SK-N-DZ (cell line): ENCODE data around the gene CKAP2. TPM values are rescaled to one million over a fixed set of nuclear protein-coding genes. Genes with fewer than 3 reads are reported as not detected.
A peak's percentile ranks its signal among the peaks of the same experiment; 100 is the strongest.
"Not testable (repeated sequence)": the region's sequence is repeated elsewhere in the genome, so short reads cannot be mapped to it uniquely, and the experiment has no call there.

Source experiments
- DNase-seq: peaks from one replicate; pipeline ENCODE4 v3.0.0-alpha.2; 2015; ENCODE audit warnings: low spot score
- polyA plus RNA-seq, 2 experiments: library from polyadenylated mRNA; depleted of rRNA; stranded (reverse); fragments of >200 nt; gene quantifications; 2 replicates each; pipeline ENCODE4 v1.2.3, GENCODE V29; 2014

The CKAP2 gene, protein sequence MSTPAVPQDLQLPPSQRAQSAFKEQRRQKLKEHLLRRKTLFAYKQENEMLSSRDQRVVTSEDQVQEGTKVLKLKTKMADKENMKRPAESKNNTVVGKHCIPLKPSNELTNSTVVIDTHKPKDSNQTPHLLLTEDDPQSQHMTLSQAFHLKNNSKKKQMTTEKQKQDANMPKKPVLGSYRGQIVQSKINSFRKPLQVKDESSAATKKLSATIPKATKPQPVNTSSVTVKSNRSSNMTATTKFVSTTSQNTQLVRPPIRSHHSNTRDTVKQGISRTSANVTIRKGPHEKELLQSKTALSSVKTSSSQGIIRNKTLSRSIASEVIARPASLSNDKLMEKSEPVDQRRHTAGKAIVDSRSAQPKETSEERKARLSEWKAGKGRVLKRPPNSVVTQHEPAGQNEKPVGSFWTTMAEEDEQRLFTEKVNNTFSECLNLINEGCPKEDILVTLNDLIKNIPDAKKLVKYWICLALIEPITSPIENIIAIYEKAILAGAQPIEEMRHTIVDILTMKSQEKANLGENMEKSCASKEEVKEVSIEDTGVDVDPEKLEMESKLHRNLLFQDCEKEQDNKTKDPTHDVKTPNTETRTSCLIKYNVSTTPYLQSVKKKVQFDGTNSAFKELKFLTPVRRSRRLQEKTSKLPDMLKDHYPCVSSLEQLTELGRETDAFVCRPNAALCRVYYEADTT
- 69.9 and 75.6 TPM in 2 replicates for polyA plus RNA-seq (2014; cell fraction: cytosol; rRNA removed)
- 57.8 and 71.6 TPM in 2 replicates for polyA plus RNA-seq (2014; cell fraction: nucleus; rRNA removed)

DNA sequence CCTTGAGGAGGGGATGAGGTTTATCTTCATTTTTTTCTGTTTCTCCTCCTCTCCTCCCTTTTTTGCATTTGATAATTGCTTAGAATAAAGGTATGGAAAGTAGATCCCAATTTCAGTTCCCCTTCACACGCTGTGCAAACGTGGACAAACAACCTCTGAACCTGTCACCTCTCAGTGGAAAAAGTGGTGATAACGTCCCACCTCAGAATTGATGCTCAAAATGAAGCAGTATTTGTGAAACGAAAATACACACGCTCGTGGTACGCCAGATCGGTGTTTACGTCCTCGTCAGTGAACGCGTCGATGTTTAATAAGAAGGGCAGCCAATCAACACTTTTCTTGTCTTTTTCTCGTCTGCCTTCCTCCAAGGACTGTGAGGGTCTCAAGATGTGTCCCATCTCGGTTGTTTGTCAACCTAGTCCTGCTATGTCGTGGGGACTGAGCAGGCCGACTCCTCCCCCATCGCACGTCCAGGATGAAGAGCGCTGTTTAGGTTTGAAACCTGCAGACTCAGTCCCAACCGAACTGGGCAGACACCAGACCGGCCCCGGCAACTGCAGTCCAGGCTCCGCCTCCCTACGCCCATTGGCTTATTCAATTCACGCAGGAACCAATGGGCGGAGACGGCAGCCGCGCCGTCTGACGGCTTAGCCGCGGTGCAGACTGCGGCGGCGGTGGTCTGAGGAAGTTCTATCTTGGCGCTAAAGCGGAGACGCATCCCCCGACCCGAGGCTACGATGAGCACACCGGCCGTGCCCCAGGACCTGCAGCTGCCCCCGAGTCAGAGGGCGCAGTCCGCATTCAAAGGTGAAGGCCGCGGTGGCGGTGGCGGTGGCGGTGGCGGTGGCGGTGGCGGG, at the start of gene CKAP2:
Gene CKAP2, plus strand, starts transcription at position 659 of the 857 bp plus-strand sequence. Its CDS starts 79 bp downstream, at position 738.
- DNase-seq: peak; percentile 97

GRCh38 chr13:52405767-52406494, 49.3 kb upstream of the CKAP2 start, which contains the start of gene THSD1:
TSS of gene THSD1 (minus strand) at chr13:52406172. CDS start at chr13:52402600, 3,572 bp downstream.
- peak; percentile 42 for DNase-seq

GRCh38 chr13:52406629-52407028, 48.6 kb upstream of the CKAP2 start:
- DNase-seq: no peak

DNA sequence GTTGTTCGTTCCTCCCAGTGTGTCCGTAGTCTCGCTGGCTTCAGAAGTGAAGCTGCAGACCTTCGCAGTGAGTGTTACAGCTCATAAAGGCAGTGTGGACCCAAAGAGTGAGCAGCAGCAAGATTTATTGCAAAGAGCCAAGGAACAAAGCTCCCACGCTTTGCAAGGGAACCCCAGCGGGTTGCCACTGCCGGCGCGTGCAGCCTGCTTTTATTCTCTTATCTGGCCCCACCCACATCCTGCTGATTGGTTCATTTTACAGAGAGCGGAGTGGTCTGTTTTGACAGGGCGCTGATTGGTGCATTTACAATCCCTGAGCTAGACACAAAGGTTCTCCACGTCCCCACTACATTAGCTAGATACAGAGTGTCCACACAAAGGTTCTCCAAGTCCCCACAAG, 47.8 kb upstream of the CKAP2 start:
- not testable (repeated sequence) for DNase-seq

DNA sequence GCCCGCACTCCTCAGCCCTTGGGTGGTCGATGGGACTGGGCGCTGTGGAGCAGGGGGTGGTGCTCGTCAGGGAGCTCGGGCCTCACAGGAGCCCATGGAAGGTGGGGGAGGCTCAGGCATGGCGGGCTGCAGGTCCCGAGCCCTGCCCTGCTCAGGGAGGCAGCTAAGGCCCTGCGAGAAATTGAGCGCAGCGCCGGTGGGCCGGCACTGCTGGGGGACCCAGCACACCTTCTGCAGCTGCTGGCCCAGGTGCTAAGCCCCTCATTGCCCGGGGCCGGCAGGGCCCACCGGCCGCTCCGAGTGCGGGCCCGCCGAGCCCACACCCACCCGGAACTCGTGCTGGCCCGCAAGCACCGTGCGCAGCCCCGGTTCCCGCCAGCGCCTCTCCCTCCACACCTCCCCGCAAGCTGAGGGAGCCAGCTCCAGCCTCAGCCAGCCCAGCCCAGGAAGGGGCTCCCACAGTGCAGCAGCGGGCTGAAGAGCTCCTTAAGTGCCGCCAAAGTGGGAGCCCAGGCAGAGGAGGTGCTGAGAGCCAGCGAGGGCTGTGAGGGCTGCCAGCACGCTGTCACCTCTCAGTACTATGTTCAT, 47.1 kb upstream of the CKAP2 start:
- DNase-seq: not testable (repeated sequence)

DNA sequence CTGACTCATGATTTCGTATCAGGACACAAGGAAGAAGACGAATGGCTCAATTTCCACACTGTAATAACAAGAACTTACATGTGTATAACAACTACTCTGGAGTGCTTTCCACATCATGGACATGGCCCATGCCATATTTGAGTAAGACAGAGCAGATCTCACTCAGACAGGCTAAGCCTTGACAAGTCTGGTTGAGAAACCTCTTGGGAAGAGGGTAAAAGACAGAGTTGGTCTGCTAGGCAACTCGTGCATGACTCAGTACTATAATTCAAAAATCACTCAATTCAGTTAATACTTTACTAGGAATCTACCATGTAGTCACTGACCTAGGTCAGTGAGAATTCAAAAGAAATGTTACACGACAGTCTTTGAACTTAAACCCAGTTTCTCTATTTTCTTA, 43.6 kb upstream of the CKAP2 start:
- no peak for DNase-seq

- no peak for DNase-seq
Observed at GRCh38 chr13:52412128-52412527, 43.1 kb upstream of the CKAP2 start.

DNA sequence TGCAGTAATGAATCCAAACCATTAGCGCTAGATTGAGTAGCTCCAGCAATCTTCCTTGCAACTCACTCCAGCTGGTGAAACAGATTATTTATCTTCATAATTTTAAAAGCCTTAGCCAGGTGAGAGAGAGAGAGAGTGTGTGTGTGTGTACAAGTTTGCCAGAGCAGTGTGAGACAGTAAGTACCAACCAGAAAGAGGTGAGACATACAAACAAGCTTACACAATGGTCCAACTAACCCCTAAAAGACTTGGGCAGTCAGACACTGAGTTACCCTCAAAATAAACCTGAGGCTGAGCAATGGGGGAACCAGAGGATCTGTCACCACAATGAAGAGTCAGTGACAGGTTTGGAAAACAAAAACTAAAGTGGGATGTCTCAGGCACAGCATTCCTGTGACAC, 41.2 kb upstream of the CKAP2 start:
- DNase-seq: no peak

DNA sequence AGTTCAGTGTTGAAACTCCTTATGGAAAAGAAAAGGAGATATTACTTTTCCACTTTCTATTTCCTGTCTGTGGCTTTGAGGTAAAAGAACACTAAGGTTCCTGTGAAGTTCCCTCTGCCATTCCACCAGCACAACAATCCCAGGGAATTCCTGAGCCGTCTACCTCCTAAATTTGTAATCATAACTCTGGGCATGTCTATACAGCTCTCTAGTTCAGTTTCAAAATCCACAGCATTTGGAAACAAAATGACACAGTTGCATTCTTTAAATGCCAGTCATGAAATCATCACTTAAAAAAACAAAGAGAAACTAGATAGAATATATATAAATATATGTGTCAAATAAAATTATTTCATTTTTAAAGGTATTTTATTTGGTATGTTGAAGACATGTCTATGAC, 40.3 kb upstream of the CKAP2 start:
- DNase-seq: no peak

DNA sequence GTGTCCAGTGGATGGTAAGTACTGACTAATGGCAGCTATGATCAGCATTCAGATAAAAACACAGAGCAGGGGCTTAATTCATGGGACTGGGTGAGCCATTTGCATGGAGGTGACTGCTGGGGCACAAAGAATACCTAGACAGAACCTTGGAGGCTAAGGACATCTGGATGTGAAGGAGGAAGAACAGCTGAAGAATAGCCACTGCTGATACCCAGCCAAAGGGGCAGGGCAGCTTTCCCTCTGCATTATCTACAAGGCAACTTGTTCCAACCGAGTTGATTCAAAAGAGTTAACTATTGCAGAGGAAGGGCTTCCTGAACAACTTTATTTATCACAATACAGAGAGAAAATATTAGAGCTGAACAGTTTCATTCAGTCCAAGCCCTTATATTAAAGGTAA, 36.2 kb upstream of the CKAP2 start:
- DNase-seq: no peak

DNA sequence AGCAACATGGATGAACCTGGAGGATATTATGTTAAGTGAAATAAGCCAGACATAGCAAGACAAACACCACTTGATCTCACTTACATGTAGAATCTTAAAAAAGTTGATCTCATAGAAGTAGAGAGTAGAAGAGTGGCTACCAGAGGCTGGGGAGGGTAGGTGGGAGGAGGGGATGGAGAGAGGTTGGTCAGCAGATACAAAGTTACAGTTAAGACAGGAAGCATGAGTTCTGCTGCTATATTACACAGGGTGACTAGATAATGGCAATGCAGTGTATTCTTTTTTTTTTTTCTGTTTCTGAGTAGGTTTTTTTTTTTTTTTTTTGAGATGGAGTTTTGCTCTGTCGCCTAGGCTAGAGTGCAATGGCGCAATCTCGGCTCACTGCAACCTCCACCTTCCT, 34.1 kb upstream of the CKAP2 start:
- DNase-seq: no peak

- DNase-seq: no peak
Observed at GRCh38 chr13:52428295-52428694, 27.0 kb upstream of the CKAP2 start.

DNA sequence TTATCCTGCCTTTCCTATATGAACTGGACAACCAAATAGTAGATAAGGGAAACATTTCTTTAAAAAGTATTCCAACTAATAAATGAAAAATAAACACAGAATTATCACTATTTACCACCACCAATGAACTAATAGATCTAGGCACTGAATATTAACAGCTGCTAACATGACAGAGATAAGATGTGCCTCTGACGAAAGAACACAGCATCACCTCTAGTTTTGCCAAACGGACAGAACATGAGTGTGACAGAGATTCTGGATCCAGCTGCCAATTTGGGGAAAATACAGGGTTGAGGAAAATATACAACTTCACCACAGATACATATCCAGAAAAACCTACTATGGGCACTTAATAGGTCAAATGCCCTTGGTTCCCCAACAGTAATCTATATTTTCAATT, 22.8 kb upstream of the CKAP2 start:
- DNase-seq: no peak

DNA sequence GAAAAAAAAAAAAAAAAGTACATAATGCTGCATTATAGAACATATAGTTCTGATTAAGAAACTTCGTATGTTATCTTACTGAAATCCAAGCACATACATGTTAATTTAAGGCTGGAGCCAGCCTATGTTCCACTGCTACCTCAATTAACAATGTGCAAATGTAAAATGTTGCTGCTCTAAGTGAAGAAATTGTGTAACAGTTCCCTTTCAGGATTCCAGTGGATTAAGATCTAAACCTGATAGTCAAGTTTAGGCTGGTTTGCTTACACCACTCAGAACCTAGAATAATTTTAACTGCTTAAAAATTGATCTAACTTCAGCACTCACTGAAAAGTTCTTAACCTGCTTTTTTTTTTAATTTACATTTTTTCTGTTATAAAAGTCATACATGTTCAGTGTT, 9.0 kb upstream of the CKAP2 start:
- no peak for DNase-seq

DNA sequence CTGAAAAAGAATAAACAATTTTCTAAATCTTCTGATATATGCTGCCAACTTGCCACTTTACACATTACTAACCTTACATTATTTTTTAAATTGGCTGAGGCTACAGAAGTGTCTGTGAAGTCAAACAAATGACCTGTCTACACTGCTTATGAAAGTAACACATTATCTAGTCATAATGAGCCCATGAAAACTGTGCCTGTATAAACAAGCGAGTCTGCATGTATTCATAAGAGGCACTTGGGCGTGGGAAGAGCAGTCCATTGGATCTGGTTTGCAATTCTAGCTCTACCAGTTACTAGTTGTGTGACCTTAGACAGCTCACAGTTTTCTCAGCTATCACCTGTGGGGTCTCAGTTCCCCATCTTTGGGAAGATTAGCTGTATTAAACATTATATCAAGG, 7.9 kb upstream of the CKAP2 start:
- DNase-seq: no peak

- DNase-seq: peak; percentile 22
Observed at GRCh38 chr13:52447815-52448552, 7.3 kb upstream of the CKAP2 start.

GRCh38 chr13:52449331-52450011, 5.8 kb upstream of the CKAP2 start:
- DNase-seq: no peak

- peak; percentile 93 for DNase-seq
Observed at GRCh38 chr13:52450012-52450792, 5.1 kb upstream of the CKAP2 start, which contains the start of gene VPS36. TSS of gene VPS36 (minus strand) at chr13:52450634. CDS start at chr13:52450594, 40 bp downstream.

GRCh38 chr13:52450793-52451116, 4.5 kb upstream of the CKAP2 start:
- no peak for DNase-seq
